MM.1S (cell line): ENCODE results near the gene PSTPIP2.

Experiments
- CTCF ChIP-seq: fragments of 300-600 bp; sonication (generic); IDR thresholded peaks from 2 replicates; pipeline ENCODE4 v1.5.1; 2016; ENCODE audit warnings: antibody characterized with exemption, low read length, mixed read lengths
- EZH2 ChIP-seq: fragments of 300-600 bp; sonication (generic); optimal IDR thresholded peaks from 2 replicates; pipeline ENCODE3; 2017; ENCODE audit warnings: low read depth, mild to moderate bottlenecking, antibody characterized with exemption, low read length, mixed read lengths
- EZH2phosphoT487 ChIP-seq: fragments of 300-600 bp; sonication (generic); IDR thresholded peaks from 2 replicates; pipeline ENCODE4 v1.6.1; 2018; ENCODE audit warnings: antibody characterized with exemption, low read length

DNA sequence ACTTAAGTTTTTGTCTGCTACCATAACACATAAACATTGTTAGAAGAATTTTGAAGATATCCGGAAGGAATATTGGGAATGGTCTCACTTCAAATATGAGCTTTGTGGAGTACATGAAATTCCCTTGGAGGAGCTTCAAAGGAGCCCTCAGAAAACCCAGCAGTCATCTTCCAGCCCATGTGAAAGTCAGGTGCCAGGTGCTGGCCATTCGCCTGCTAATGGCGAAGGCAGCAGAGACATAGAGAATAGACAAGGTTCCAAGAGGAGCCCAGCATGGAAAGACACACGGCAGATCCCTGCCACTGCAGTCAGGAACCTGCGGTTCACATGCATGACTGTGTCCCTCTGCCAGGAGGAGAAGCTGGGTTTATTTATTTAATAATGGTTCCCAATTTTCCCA, 64.9 kb downstream of the PSTPIP2 start:
- no peak for TF ChIP-seq CTCF
- TF ChIP-seq EZH2: no peak
- TF ChIP-seq EZH2phosphoT487: no peak
